IMR-90 (cell line): ENCODE data around the gene AREL1. TPM values are rescaled to one million over a fixed set of nuclear protein-coding genes. Genes with fewer than 3 reads are reported as not detected.

ENCODE experiments used
- ATAC-seq: fragments of 200-7000 bp; cut with Tn5 transposase; 2 replicates; pipeline ENCODE4 v1.9.1; 2020; ENCODE audit warnings: low read depth, mild to moderate bottlenecking, moderate library complexity
- BruUV-seq: library from RNA; stranded (reverse); fragments of 400-500 nt; replicated peaks from 2 replicates; lab custom pipeline; 2021; lab: Mats Ljungman, UMichigan
- CTCF ChIA-PET: fragments of 300-600 bp; formaldehyde crosslinking; extraction: SDS; loops from one replicate; lab custom pipeline; 2021; ENCODE audit warnings: antibody characterized with exemption; lab: Yijun Ruan, JAX
- POLR2A ChIA-PET: fragments of 300-600 bp; sonication (Branson Sonifier 250); formaldehyde crosslinking; loops from one replicate; lab custom pipeline; 2022; ENCODE audit warnings: antibody characterized with exemption; ENCODE audit not compliant: unreplicated experiment; lab: Charles Lee
- DNase-seq: peaks from one replicate; pipeline ENCODE4 v3.0.0; 2013
- H2AFZ ChIP-seq: replicated peaks from 2 replicates; pipeline ENCODE3; 2013; ENCODE audit warnings: low read length, mild to moderate bottlenecking; ENCODE audit not compliant: poor library complexity
- H2AK5ac ChIP-seq: 2 replicates; pipeline ENCODE4 v1.6.1; 2013; ENCODE audit warnings: low read depth, low read length, inconsistent platforms
- H2AK9ac ChIP-seq: replicated peaks from 2 replicates; pipeline ENCODE3; 2013; ENCODE audit warnings: mild to moderate bottlenecking, low read depth, low read length, moderate library complexity; ENCODE audit not compliant: poor library complexity
- H2BK120ac ChIP-seq: 2 replicates; pipeline ENCODE4 v1.6.1; 2013; ENCODE audit warnings: low read depth, low read length, inconsistent platforms
- H2BK15ac ChIP-seq: 3 replicates; pipeline ENCODE4 v1.6.1; 2013; ENCODE audit warnings: low read depth, low read length, inconsistent platforms
- H2BK20ac ChIP-seq: 2 replicates; pipeline ENCODE4 v1.6.1; 2013; ENCODE audit warnings: low read depth, mild to moderate bottlenecking, inconsistent platforms, low read length, moderate library complexity
- H2BK5ac ChIP-seq: 2 replicates; pipeline ENCODE4 v1.6.1; 2013; ENCODE audit warnings: mild to moderate bottlenecking, low read depth, low read length, inconsistent platforms; ENCODE audit not compliant: poor library complexity, severe bottlenecking
- H3K14ac ChIP-seq: replicated peaks from 2 replicates; pipeline ENCODE4 v1.6.1; 2013; ENCODE audit warnings: low read depth, low read length, inconsistent platforms
- H3K18ac ChIP-seq: 2 replicates; pipeline ENCODE4 v1.6.1; 2013; ENCODE audit warnings: low read depth, low read length, control low read depth
- H3K23ac ChIP-seq: 2 replicates; pipeline ENCODE4 v1.6.1; 2013; ENCODE audit warnings: low read depth, low read length, inconsistent platforms
- H3K27ac ChIP-seq: 2 replicates; pipeline ENCODE4 v1.5.1; 2013; ENCODE audit warnings: mild to moderate bottlenecking, control low read depth, low read length; ENCODE audit not compliant: insufficient read depth
- H3K27me3 ChIP-seq: 2 replicates; pipeline ENCODE4 v1.6.1; 2013; ENCODE audit warnings: low read length; ENCODE audit not compliant: control insufficient read depth, insufficient read depth
- H3K36me3 ChIP-seq: 2 replicates; pipeline ENCODE4 v1.6.1; 2013; ENCODE audit warnings: low read length, mixed read lengths; ENCODE audit not compliant: control insufficient read depth, insufficient read depth
- H3K4ac ChIP-seq: 2 replicates; pipeline ENCODE4 v1.6.1; 2013; ENCODE audit warnings: low read depth, low read length, inconsistent platforms
- H3K4me1 ChIP-seq: 2 replicates; pipeline ENCODE4 v1.6.1; 2013; ENCODE audit warnings: low read length, mixed read lengths; ENCODE audit not compliant: control insufficient read depth, insufficient read depth
- H3K4me2 ChIP-seq: 2 replicates; pipeline ENCODE4 v1.6.1; 2013; ENCODE audit warnings: low read depth, mild to moderate bottlenecking, control low read depth, low read length, moderate library complexity
- H3K4me3 ChIP-seq: 2 replicates; pipeline ENCODE4 v1.5.1; 2013; ENCODE audit warnings: low read depth, mild to moderate bottlenecking, control low read depth, low read length, moderate library complexity; ENCODE audit not compliant: insufficient read depth
- H3K56ac ChIP-seq: 2 replicates; pipeline ENCODE4 v1.6.1; 2013; ENCODE audit warnings: low read length, inconsistent platforms; ENCODE audit not compliant: insufficient read depth; ENCODE audit errors: extremely low read depth
- H3K79me1 ChIP-seq, 2 experiments: 2 replicates each; pipeline ENCODE4 v1.6.1; 2013; ENCODE audit warnings: low read length in 2 of 2, inconsistent platforms in 1 of 2, low read depth in 1 of 2
- H3K9ac ChIP-seq: 2 replicates; pipeline ENCODE4 v1.6.1; 2013; ENCODE audit warnings: low read depth, low read length, control low read depth
- H3K9me1 ChIP-seq: 2 replicates; pipeline ENCODE4 v1.6.1; 2013; ENCODE audit warnings: low read length, inconsistent platforms; ENCODE audit not compliant: insufficient read depth
- H3K9me3 ChIP-seq: 2 replicates; pipeline ENCODE4 v1.6.1; 2013; ENCODE audit warnings: low read length; ENCODE audit not compliant: control insufficient read depth, insufficient read depth
- H4K20me1 ChIP-seq: 2 replicates; pipeline ENCODE4 v1.6.1; 2013; ENCODE audit warnings: low read length, inconsistent platforms; ENCODE audit not compliant: insufficient read depth
- H4K5ac ChIP-seq: 2 replicates; pipeline ENCODE4 v1.6.1; 2013; ENCODE audit warnings: mild to moderate bottlenecking, low read depth, low read length, control low read depth
- H4K8ac ChIP-seq, 2 experiments: 2 replicates each; pipeline ENCODE4 v1.6.1; 2013; ENCODE audit warnings: low read depth in 2 of 2, low read length in 2 of 2, control low read depth in 1 of 2, inconsistent platforms in 1 of 2
- H4K91ac ChIP-seq: 2 replicates; pipeline ENCODE4 v1.6.1; 2013; ENCODE audit warnings: low read depth, low read length, inconsistent platforms; ENCODE audit not compliant: insufficient read depth
- BHLHE40 ChIP-seq: fragments of 150-350 bp; IDR thresholded peaks from 2 replicates; pipeline ENCODE4 v1.6.1; 2016; ENCODE audit warnings: mild to moderate bottlenecking, low read depth, low read length
- CEBPB ChIP-seq: IDR thresholded peaks from 2 replicates; pipeline ENCODE4 v1.6.1; 2012; ENCODE audit warnings: low read depth, low read length, improper control_type of control experiment
- CHD1 ChIP-seq: IDR thresholded peaks from 2 replicates; pipeline ENCODE4 v1.6.1; 2012; ENCODE audit warnings: low read depth, low read length, improper control_type of control experiment
- FOS ChIP-seq: fragments of 150-350 bp; IDR thresholded peaks from 2 replicates; pipeline ENCODE4 v1.6.1; 2016; ENCODE audit warnings: low read depth, low read length
- MAFK ChIP-seq: IDR thresholded peaks from 2 replicates; pipeline ENCODE4 v1.6.1; 2012; ENCODE audit warnings: low read depth, low read length, improper control_type of control experiment
- MAZ ChIP-seq: IDR thresholded peaks from 2 replicates; pipeline ENCODE4 v1.6.1; 2012; ENCODE audit warnings: low read depth, mild to moderate bottlenecking, low read length, improper control_type of control experiment, moderate library complexity, borderline replicate concordance
- NFE2L2 ChIP-seq: fragments of 150-350 bp; IDR thresholded peaks from 2 replicates; pipeline ENCODE4 v1.6.1; 2016; ENCODE audit warnings: low read depth, mild to moderate bottlenecking, low read length
- RAD21 ChIP-seq: IDR thresholded peaks from 2 replicates; pipeline ENCODE4 v1.6.1; 2012; ENCODE audit warnings: low read length, improper control_type of control experiment
- RCOR1 ChIP-seq: IDR thresholded peaks from 2 replicates; pipeline ENCODE4 v1.6.1; 2012; ENCODE audit warnings: mild to moderate bottlenecking, low read length, improper control_type of control experiment; ENCODE audit not compliant: insufficient replicate concordance
- RFX5 ChIP-seq: IDR thresholded peaks from 2 replicates; pipeline ENCODE4 v1.8.0; 2012; ENCODE audit warnings: low read depth, mild to moderate bottlenecking, low read length, moderate library complexity
- USF2 ChIP-seq: fragments of 150-350 bp; IDR thresholded peaks from 2 replicates; pipeline ENCODE4 v1.6.1; 2017; ENCODE audit warnings: mild to moderate bottlenecking, antibody characterized with exemption, low read length, low read depth
- WGBS, 2 experiments: methylation state at CpG; one replicate each; pipeline versions ENCODE4 v1.1.5 to v1.1.7; 2013; ENCODE audit warnings: missing lambda C conversion rate in 2 of 2; ENCODE audit not compliant: insufficient read length in 1 of 2; ENCODE audit errors: extremely low coverage in 2 of 2; 5-methylcytosine and 5-hydroxymethylcytosine counted together
- dilution Hi-C: fragments of 300-500 bp; cut with HindIII; formaldehyde crosslinking; loops from one replicate; pipeline ENCODE4 v1.14.3; 2018; ENCODE audit warnings: low sequenced_read_pairs; ENCODE audit not compliant: unreplicated experiment
- in situ Hi-C: fragments of 300-500 bp; cut with MboI; formaldehyde crosslinking; loops from 3 replicates; pipeline ENCODE4 v1.14.3; 2019; ENCODE audit warnings: low sequenced_read_pairs, inconsistent platforms, mixed read lengths
- intact Hi-C: fragments of 100-400 bp; cut with micrococcal nuclease; formaldehyde crosslinking; loops from 2 replicates; pipeline ENCODE4 v1.10.0; 2022
- polyA plus RNA-seq, 3 experiments: library from polyadenylated mRNA; depleted of rRNA; stranded (reverse); fragments of >200 nt; gene quantifications; 2 replicates each; pipeline ENCODE4 v1.2.3, GENCODE V29; 2012; ENCODE audit warnings: low replicate concordance in 1 of 3
- total RNA-seq: library from RNA; depleted of rRNA; stranded (reverse); fragments of >200 nt; gene quantifications from 2 replicates; pipeline ENCODE4 v1.2.3, GENCODE V29; 2012
- TF ChIP-seq, protein P1 (sequence below): fragments of 150-350 bp; IDR thresholded peaks from 2 replicates; pipeline ENCODE4 v1.6.1; 2016; ENCODE audit warnings: low read depth, mild to moderate bottlenecking, low read length, moderate library complexity, borderline replicate concordance

AREL1 gene
- total and polyA plus RNA-seq, 2 of the 4 experiments (the other 2 are of a cell fraction) = 30.0 to 39.3 TPM

DNA sequence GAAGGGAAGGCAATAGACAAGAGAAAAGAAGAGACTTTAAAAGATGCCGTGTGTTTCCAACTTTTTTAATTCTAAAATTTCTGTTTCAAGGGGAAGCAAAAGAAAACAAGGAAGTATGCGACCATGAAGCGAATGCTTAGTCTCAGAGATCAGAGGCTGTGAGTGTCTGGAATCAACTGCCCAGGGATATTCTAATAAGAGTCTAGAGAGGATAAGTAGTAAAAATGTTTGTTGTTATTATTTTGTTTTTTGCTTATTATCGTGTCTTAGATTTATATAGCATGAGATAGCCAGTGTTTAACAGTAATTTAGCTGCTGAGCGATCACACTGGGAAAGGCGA, 485 bp upstream of the AREL1 start:
- dilution Hi-C loops = no loop called here
- H2BK15ac ChIP-seq = no peak overlapping the region
- peaks cover 11 to 45% of the 10 kb centered on the region in 2 experiments for H3K79me1 ChIP-seq
- H3K36me3 ChIP-seq = peaks cover 3% of the 10 kb centered on the region
- TSS peak; percentile 86 for BruUV-seq
- ChIA-PET POLR2A (no interaction called here), CTCF (no interaction called here)
- no peak overlapping the region for H3K18ac ChIP-seq
- H2AFZ ChIP-seq = no peak overlapping the region
- TF ChIP-seq FOS = no peak
- no peak for TF ChIP-seq NFE2L2
- no peak for TF ChIP-seq CEBPB
- no peak for TF ChIP-seq RCOR1
- TF ChIP-seq, protein P1, sequence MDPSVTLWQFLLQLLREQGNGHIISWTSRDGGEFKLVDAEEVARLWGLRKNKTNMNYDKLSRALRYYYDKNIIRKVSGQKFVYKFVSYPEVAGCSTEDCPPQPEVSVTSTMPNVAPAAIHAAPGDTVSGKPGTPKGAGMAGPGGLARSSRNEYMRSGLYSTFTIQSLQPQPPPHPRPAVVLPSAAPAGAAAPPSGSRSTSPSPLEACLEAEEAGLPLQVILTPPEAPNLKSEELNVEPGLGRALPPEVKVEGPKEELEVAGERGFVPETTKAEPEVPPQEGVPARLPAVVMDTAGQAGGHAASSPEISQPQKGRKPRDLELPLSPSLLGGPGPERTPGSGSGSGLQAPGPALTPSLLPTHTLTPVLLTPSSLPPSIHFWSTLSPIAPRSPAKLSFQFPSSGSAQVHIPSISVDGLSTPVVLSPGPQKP = no peak
- TF ChIP-seq RFX5 = no peak
- no peak for TF ChIP-seq MAZ
- TF ChIP-seq MAFK = no peak
- no peak for TF ChIP-seq RAD21
- no peak for TF ChIP-seq CHD1
- no peak for TF ChIP-seq USF2
- no peak for TF ChIP-seq BHLHE40
- in situ Hi-C loops = no loop called here
- H3K4me3 ChIP-seq = peak overlapping the region; percentile 78
- H3K9me1 ChIP-seq = no peaks in the 10 kb centered on the region; the same call in 1 of the 2 replicates
- H4K91ac ChIP-seq = peak overlapping the region; percentile 76; the same call in 1 of the 2 replicates
- peak overlapping the region; percentile 84; the same call in 1 of the 2 replicates for H3K23ac ChIP-seq
- peak overlapping the region; percentile 88 to 97 for H4K8ac ChIP-seq
- H4K5ac ChIP-seq = peak overlapping the region; percentile 88; the same call in 1 of the 2 replicates
- peak overlapping the region; percentile 67 for H3K4me2 ChIP-seq
- H3K27ac ChIP-seq = no peak overlapping the region
- peak overlapping the region; percentile 87; the same call in 1 of the 2 replicates for H3K4ac ChIP-seq
- no peak for ATAC-seq
- no peak overlapping the region for H2BK120ac ChIP-seq
- H3K14ac ChIP-seq = peak overlapping the region; percentile 92
- no peaks in the 10 kb centered on the region for H3K4me1 ChIP-seq
- no peak overlapping the region for H2AK5ac ChIP-seq
- peak overlapping the region; percentile 84; the same call in 1 of the 2 replicates for H3K9ac ChIP-seq
- no peaks in the 10 kb centered on the region for H3K27me3 ChIP-seq
- no peak for DNase-seq
- peak overlapping the region; percentile 67; the same call in 1 of the 2 replicates for H3K56ac ChIP-seq
- no peaks in the 10 kb centered on the region for H3K9me3 ChIP-seq
- H2BK5ac ChIP-seq = peak overlapping the region; percentile 79
- no peak overlapping the region for H2AK9ac ChIP-seq
- intact Hi-C loops = loop anchor here (1.0 kb wide), 1 partner anchor 104 kb away; no protein-coding TSS in a partner anchor
- H4K20me1 ChIP-seq = peaks cover 8% of the 10 kb centered on the region; the same call in 1 of the 2 replicates
- H2BK20ac ChIP-seq = no peak overlapping the region
- 0% methylated on average over 3 of the region's 6 CpGs; no CpG with 5 or more reads in 1 of the 2 experiments for WGBS, 2 experiments
